K562 (cell line): ENCODE measurements around the gene BCAS1. TPM values are rescaled to one million over a fixed set of nuclear protein-coding genes. Genes with fewer than 3 reads are reported as not detected.
A peak's percentile ranks its signal among the peaks of the same experiment; 100 is the strongest.

Experiments used
- ATAC-seq: fragments of 200-7000 bp; cut with Tn5 transposase; 3 replicates; pipeline ENCODE4 v1.9.1; 2020; ENCODE audit warnings: moderate library complexity
- BruUV-seq: library from RNA; stranded (reverse); fragments of 400-500 nt; replicated peaks from 2 replicates; lab custom pipeline; 2021; lab: Mats Ljungman, UMichigan
- CTCF ChIA-PET: fragments of 300-600 bp; formaldehyde crosslinking; extraction: SDS; loops from one replicate; lab custom pipeline; 2021; ENCODE audit warnings: low intra/inter-chr PET ratio; lab: Yijun Ruan, JAX
- POLR2A ChIA-PET: fragments of 300-600, 350-650 bp; sonication (Branson Sonifier 250); formaldehyde crosslinking; extraction: SDS; loops from one replicate; lab custom pipeline; 2021; ENCODE audit warnings: antibody characterized with exemption, inconsistent platforms; lab: Yijun Ruan, JAX
- DNase-seq, 4 experiments: peaks; one replicate each; pipeline versions ENCODE4 v3.0.0 to v3.0.0-alpha.2; 2011 to 2018; ENCODE audit warnings: low spot score in 3 of 4, mixed read lengths in 3 of 4; ENCODE audit errors: extremely low read depth in 1 of 4
- FAIRE-seq: peaks from 2 replicates; lab custom pipeline; 2011; peaks lifted over from hg19 to GRCh38; lab: Jason Lieb, UNC
- H2AFZ ChIP-seq: 2 replicates; pipeline ENCODE4 v1.6.0; 2011; ENCODE audit warnings: low read depth, low read length, control low read depth, inconsistent platforms
- H3K27ac ChIP-seq: fragments of 200-600 bp; 3 replicates; pipeline ENCODE4 v1.8.0; 2011; ENCODE audit warnings: low read depth, mild to moderate bottlenecking, control low read depth, inconsistent platforms, low read length, moderate library complexity, mixed read lengths; ENCODE audit errors: extremely low read depth
- H3K27me3 ChIP-seq, 2 experiments: fragments of 300-600 bp in 1 of 2; 2 replicates in 1 of 2; 3 replicates in 1 of 2; pipeline versions ENCODE4 v1.6.0 to v1.8.0; 2011; ENCODE audit warnings: inconsistent platforms in 2 of 2, low read length in 2 of 2, mild to moderate bottlenecking in 1 of 2, mixed read lengths in 1 of 2, moderate library complexity in 1 of 2; ENCODE audit not compliant: control insufficient read depth in 2 of 2, insufficient read depth in 2 of 2
- H3K36me3 ChIP-seq: fragments of 300-600 bp; 3 replicates; pipeline ENCODE4 v1.8.0; 2011; ENCODE audit warnings: mild to moderate bottlenecking, low read length, inconsistent platforms; ENCODE audit not compliant: control insufficient read depth, insufficient read depth
- H3K4me1 ChIP-seq, 2 experiments: fragments of 200-600 bp in 1 of 2; replicated peaks in 1 of 2; 2 replicates in 1 of 2; 3 replicates in 1 of 2; pipeline versions ENCODE4 v1.5.1 to v1.8.0; 2011; ENCODE audit warnings: inconsistent platforms in 2 of 2, low read length in 2 of 2, mild to moderate bottlenecking in 1 of 2, mixed read lengths in 1 of 2, moderate library complexity in 1 of 2; ENCODE audit not compliant: control insufficient read depth in 2 of 2, insufficient read depth in 2 of 2
- H3K4me2 ChIP-seq: 2 replicates; pipeline ENCODE4 v1.6.1; 2011; ENCODE audit warnings: low read length, control low read depth, inconsistent platforms, mixed read lengths; ENCODE audit not compliant: insufficient read depth
- H3K4me3 ChIP-seq: fragments of 200-600 bp; sonication (generic), shearing (Covaris generic); 2 replicates; pipeline ENCODE4 v1.5.1; 2016; ENCODE audit warnings: control low read depth, inconsistent platforms
- H3K79me2 ChIP-seq: fragments of 200-600 bp; 3 replicates; pipeline ENCODE4 v1.8.0; 2011; ENCODE audit warnings: low read length, inconsistent platforms; ENCODE audit not compliant: control insufficient read depth, insufficient read depth
- H3K9ac ChIP-seq, 2 experiments: 2 replicates each; pipeline versions ENCODE4 v1.6.0 to v1.6.1; 2011; ENCODE audit warnings: low read depth in 2 of 2, low read length in 2 of 2, control low read depth in 1 of 2, inconsistent platforms in 1 of 2, mild to moderate bottlenecking in 1 of 2, mixed read lengths in 1 of 2; ENCODE audit not compliant: insufficient read depth in 1 of 2
- H3K9me1 ChIP-seq: one replicate; pipeline ENCODE4 v1.6.0; 2011; ENCODE audit warnings: inconsistent platforms, mild to moderate bottlenecking, low read length, moderate library complexity; ENCODE audit not compliant: control insufficient read depth, insufficient read depth
- H3K9me3 ChIP-seq: replicated peaks from 2 replicates; pipeline ENCODE4 v1.5.1; 2011; ENCODE audit warnings: low read depth, low read length, inconsistent platforms; ENCODE audit not compliant: control insufficient read depth, insufficient read depth
- H4K20me1 ChIP-seq: replicated peaks from 2 replicates; pipeline ENCODE4 v1.6.1; 2011; ENCODE audit warnings: low read length, inconsistent platforms, mixed read lengths; ENCODE audit not compliant: control insufficient read depth, insufficient read depth
- ZBTB11 ChIP-seq, 3 experiments: fragments of 200-800 bp in 1 of 3; fragments of 250-450 bp in 1 of 3; fragments of 450-650 bp in 1 of 3; sonication (Bioruptor Pico) in 1 of 3; sonication (Bioruptor generic) in 1 of 3; formaldehyde crosslinking in 1 of 3; IDR thresholded peaks; 2 replicates each; pipeline versions ENCODE4 v1.6.1 to v1.8.0; 2016 to 2022; ENCODE audit warnings: mild to moderate bottlenecking in 2 of 3, missing genetic modification characterization in 2 of 3, missing compliant biosample characterization in 1 of 3, moderate library complexity in 1 of 3
- ZNF239 ChIP-seq: fragments of 250-450 bp; sonication (Bioruptor Pico); IDR thresholded peaks from 2 replicates; pipeline ENCODE4 v1.4.0; 2020; ENCODE audit warnings: mild to moderate bottlenecking
- WGBS: fragments of 100-300 bp; shearing (Covaris generic); methylation state at CpG from one replicate; pipeline ENCODE4 v1.1.6; 2016; ENCODE audit warnings: low coverage, mixed read lengths; ENCODE audit not compliant: insufficient coverage; ENCODE audit errors: missing lambda C conversion rate; 5-methylcytosine and 5-hydroxymethylcytosine counted together
- in situ Hi-C: fragments of 300-500 bp; cut with MboI; formaldehyde crosslinking; loops from 4 replicates; pipeline ENCODE4 v1.15.0; 2018; ENCODE audit warnings: inconsistent platforms, mixed read lengths
- intact Hi-C: fragments of 100-400 bp; cut with micrococcal nuclease; formaldehyde crosslinking; loops from 2 replicates; pipeline ENCODE4 v1.14.2; 2022
- polyA plus RNA-seq, 8 experiments: library from polyadenylated mRNA; depleted of rRNA in 4 of 8; stranded (reverse) in 5 of 8; unstranded in 3 of 8; fragments of >200 nt; fragmentation: Nextera tagmentation in 2 of 8; fragmentation: Illumina TruSeq in 1 of 8; extraction: Ambion mirVana in 2 of 8; extraction: Trizol in 1 of 8; gene quantifications; 2 replicates each; pipeline versions ENCODE4 v1.2.1 to v1.2.3, GENCODE V29; 2011 to 2014; ENCODE audit warnings: inconsistent platforms in 1 of 8, missing spikeins in 1 of 8
- total RNA-seq, 7 experiments: library from RNA; depleted of rRNA in 6 of 7; stranded (reverse); fragments of >200 nt in 6 of 7; fragmentation: Illumina TruSeq in 2 of 7; extraction: Trizol in 2 of 7; gene quantifications; 2 replicates each; pipeline versions ENCODE4 v1.2.1 to v1.2.3, GENCODE V29; 2011 to 2021; ENCODE audit warnings: low replicate concordance in 1 of 7

The BCAS1 gene
- total and polyA plus RNA-seq, 9 of the 15 experiments (the other 6 are each of a cell fraction or from before 2014, with no cell fraction given) = 0.18 to 2.3 (median 0.93) TPM

GRCh38 chr20:53989401-53989800, 81.0 kb downstream of the BCAS1 start:
- no TSS peak for BruUV-seq
- POLR2A ChIA-PET = interaction anchor here (0.6 kb wide), 1 partner anchor 975 kb away, joined by 3 read pairs; no protein-coding TSS in a partner anchor
- TF ChIP-seq ZNF239 (CRISPR knock-in tag) (no peak), ZBTB11 (CRISPR knock-in tag; IDR thresholded peaks at IDR 0.05) (peak in 1 of 3 experiments; percentile 90; a peak in 2 of 6 replicates)
- H3K9ac ChIP-seq = no peak overlapping the region
- DNase-seq (no peak), ATAC-seq (no peak), FAIRE-seq (no peak)
- H3K27ac ChIP-seq = no peak overlapping the region
- no peaks in the 10 kb centered on the region for H3K9me3 ChIP-seq
- H3K4me1 ChIP-seq = no peaks in the 10 kb centered on the region
- no peaks in the 10 kb centered on the region for H3K36me3 ChIP-seq
- H2AFZ ChIP-seq = no peak overlapping the region
- no peaks in the 10 kb centered on the region for H3K9me1 ChIP-seq
- intact Hi-C loops = no loop called here
- no peaks in the 10 kb centered on the region for H4K20me1 ChIP-seq
- H3K4me3 ChIP-seq = no peak overlapping the region
- CTCF ChIA-PET = no interaction called here
- in situ Hi-C loops = no loop called here
- no peak overlapping the region for H3K4me2 ChIP-seq
- H3K27me3 ChIP-seq = peaks cover 5 to 11% of the 10 kb centered on the region in 2 experiments; a peak in 3 of 5 replicates
- 0% methylated on average over 2 of the region's 2 CpGs for whole genome bisulfite sequencing
- no peaks in the 10 kb centered on the region for H3K79me2 ChIP-seq
